Stimulated activated CD4-positive, alpha-beta T cell treated with anti-CD3 and anti-CD28 coated beads, TNF-alpha, amount 100 ng/mL, for 1 hour (primary cell): ENCODE results near the gene SCFD2.
"Not testable (repeated sequence)": the region's sequence is repeated elsewhere in the genome, so short reads cannot be mapped to it uniquely, and the experiment has no call there.

Experiments used
- DNase-seq, 3 donors: peaks; one replicate each; pipeline ENCODE4 v3.0.0-alpha.2; 2020; ENCODE audit warnings: low read depth in 3 of 3, low spot score in 1 of 3

SCFD2 gene

DNA sequence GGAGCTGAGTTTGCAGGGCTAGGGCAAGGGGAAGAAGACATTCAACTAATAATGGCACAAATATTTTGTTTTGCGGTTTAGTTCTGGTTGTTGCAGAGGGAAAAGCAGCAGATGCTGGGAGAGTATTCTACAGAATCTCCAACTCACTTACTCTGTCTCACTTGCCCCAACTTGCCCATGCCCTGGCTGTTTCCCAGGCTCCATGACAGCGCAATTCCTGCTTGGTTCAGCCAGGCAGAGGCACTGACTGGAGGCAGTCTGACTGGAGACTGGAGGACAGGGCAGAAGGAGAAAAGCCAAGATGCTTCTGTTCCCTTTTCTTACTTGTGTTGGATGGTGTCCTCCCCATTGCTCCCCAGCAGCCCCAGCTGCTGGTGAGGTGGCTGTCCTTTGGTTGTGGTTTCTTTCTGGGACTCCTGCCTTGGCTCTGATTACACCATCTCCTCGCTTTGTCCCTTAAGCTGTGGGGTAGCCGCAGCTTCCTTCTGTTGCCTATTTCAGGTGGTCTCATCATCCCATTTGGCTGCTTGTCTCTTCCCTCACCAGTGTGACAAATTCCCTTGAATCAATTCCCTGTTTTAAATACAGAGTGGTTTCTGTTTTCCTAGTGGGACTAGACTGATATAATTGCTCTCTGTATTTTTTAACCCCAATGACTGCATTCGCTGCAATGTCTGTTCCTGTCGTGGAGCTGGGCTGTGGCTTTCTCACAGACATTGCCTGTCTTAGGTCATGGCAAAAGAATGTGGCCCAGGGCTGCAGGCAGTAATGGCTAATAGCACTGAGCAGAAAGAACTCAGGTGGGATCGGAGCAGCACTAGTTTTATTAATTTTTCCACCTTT is 527.9 kb downstream of the SCFD2 start:
- DNase-seq, result no peak

DNA sequence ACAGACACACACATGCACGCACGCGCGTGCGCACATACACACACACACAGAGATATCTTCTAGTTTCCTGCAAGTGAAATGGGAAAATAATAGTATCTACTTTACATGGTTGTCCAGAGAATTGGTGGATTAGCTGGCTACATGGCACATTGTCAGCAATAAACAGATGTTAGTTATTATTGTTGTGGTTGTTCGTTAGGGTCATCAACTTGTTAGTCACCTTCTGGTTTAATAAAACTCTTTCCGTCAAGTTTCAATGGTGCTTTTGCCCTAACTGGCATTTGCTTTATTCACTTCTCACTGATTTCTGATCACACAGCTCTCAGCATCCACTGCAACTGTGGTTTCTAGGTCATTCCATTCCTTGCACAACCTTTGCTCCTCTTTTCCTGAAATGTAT is 529.2 kb downstream of the SCFD2 start:
- no peak for DNase-seq

DNA sequence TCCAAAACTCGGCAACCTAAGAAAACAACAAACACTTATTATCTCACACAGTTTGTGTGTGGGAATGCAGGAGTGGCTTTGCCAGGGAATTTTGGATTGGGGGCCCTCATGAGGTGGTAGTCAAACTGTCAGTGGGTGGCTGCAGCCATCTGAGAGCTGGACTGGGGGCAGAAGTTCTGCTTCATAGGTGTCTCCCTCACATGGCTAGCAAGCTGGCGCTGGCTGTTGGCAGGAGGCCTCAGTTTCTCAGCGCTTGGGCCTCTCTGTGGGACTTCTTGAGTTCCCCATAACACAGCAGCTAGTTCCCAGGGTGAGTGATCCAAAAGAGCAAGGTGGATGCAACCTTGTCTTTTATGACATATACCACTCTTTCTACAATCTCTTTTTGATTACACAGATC is 529.7 kb downstream of the SCFD2 start:
- no peak for DNase-seq

DNA sequence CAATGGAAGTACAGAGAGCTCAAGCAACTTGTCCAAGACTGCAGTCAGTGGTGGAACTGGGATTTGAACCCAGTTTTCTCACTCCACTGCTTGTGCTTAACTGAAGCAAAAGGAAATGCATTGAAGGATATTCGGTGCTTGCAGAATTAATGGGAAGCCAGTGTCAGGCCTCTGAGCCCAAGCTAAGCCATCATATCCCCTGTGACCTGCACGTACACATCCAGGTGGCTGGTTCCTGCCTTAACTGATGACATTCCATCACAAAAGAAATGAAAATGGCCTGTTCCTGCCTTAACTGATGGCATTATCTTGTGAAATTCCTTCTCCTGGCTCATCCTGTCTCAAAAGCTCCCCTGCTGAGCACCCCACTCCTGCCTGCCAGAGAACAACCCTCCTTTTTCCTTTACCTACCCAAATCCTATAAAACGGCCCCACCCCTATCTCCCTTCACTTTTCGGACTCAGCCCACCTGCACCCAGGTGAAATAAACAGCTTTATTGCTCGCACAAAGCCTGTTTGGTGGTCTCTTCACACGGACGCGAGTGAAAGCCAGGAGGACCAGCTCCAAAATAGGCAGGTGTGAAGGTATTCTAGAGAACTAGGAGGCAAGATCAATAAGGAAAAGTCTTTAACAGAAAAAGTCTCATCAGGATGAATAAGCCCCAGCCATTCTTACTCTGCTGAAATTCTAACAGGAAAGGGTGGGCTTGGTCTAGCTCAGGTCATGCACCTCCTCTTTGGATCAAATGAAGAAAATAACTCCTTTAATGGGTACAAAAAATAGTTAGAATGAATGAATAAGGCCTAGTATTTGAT is 531.0 kb downstream of the SCFD2 start:
- not testable (repeated sequence) for DNase-seq

DNA sequence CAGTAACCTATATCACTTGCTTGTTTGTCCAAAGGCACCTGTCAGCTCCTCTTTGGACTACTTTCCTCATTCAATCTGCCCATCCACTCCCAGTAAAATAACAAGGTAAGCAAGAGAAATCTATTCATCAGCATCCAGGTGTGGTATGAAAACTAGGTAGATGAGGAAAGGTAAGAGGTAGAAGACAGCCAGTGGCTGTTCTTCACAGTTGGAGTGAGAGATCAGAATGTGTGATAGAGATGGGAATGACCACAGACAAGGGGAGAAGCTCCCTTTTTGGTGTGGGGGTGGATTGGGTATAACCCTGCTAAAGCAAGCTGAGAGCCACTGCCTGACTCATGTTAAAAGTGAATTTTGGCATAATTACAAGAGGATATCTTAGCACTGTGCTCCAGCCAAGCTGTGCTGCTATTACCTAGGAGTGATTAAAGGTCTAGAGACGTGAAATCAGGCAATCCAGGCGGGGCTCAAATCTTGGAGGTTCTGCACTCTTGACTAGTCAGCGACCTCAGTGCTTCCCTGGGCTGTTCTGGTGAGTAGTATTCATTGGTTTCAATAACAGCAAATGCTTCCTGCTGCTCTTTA is 531.8 kb downstream of the SCFD2 start:
- DNase-seq, result no peak

DNA sequence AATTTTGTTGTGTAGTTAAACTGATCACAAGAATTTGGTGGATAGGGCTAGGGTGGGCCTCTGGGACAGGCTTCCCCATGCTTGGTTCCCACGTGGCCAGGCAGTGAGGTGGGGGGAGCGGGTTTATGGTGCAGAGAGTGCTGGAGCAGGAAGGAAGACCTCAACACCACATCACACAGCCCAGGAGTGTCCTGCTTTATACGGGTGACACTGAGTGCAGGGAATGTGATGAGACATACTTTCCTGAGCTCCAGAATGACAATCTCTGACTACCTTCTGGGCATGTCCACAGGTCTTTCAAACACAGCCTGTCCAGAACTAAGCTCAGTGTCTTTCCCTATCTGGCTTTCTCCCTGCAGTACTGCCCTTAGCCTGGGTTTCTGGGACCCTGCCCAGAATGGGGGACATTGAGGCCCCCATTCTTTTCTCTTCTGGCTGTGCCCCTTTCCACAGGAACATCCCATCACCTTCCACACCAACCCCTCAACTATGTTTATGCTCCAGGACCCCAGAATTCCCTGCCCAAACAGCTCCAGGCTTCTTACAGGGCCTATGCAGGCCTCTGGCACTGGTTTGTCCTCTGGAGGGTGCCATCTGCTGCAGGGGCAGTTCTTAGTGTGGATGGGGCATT is 540.3 kb downstream of the SCFD2 start:
- DNase-seq, result no peak

DNA sequence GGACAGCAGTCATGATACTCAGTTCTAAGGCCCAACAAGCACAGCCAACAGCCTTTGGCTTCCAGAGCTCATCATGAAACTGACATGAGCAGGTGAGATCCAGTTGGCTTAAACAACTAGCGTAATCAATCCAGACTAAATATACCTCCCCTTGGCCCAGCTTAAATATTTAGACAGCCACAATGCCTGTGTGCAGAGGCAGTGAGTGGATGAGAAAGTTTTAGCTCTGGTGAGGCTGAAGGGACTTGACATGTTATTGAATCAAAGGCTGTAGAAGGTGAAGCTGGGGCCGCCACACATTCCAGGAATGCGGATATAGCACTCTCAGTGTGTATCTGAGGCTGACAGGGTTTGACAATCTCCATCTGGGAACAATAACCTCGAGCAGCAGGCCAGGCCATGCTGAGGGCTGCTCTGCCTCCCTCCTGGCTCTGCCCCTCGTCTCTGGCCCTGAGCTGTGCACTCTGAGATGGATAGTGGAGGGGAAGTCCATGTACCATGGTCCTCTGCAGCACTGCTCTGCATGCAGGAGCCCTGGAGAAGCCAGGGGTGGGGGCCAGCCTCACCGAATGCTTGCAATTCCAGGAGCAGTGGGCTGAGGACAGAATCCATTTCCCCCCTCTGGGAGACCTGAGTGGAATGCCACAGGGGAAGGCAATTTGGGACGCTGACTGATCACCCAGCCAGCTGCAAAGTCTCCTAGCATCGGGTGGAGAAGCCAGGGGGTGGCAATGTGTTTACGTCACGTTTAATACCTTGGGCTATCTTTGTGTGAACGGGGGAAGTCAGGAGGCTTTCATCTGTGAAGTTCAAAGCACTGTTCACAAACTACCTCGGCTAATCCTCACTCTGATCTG is 541.0 kb downstream of the SCFD2 start:
- DNase-seq, result no peak

DNA sequence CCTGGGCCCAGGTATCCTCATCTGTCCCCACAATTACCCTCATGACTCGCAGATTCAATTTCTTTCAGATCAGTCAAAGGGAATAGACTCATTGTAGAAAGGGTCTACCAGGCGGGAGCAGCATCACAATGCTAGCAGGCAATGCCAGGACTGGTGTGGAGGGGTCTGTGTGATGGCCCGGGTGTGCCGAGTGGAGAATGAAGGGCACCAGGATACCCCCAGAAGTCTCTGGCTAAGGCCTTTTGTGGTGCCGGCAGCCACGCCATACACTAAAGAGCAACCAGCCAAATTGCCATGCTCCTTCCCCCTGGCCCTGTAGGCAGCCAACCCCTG is 541.6 kb downstream of the SCFD2 start:
- DNase-seq, result no peak

DNA sequence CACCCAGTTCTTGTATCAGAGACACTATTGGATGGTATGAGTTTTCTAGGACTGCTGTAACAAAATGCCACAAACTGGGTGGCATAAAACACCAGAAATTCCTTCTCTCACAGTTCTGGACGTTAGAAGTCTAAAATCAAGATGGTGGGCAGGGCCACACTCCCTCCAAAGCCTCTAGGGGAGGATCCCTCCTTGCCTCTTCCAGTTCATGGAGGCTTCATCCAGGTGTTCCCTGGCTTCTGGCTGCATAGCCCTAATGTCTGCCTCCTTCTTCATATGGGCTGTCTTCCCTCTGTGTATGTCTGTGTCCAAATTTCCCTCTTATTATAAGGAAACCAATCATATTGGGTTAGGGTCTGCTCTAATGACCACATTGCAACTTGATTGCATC is 542.2 kb downstream of the SCFD2 start:
- DNase-seq, result no peak
